ENCODE measurements around the gene KCNK16.

KCNK16 gene

DNA sequence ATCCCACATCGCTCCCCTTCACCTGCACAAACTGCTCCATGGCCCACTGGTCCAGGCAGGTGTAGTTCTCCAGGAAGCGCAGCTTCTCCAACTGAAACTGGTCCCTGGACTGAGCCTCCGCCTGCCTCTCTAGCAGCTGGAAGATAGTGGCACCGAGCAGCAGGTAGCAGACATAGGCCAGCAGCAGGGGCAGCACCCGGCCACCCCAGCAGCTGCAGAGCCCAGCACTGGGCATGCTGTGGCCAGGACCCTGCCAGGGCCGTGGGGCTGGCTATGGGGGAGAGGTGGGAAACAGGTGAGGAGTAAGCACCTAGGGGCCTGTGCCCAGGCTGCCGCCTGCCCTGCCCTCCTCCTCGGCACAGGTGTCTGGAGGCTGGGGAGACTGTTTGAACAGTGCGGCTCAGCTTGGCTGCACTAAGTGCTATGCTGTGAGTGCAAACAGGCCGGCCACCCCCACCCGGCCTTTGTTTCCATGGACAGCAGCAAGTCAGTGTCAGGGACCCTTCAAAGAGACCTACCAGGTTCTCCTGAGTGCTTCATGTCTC, at the start of gene KCNK16:
TSS of gene KCNK16 (minus strand) at position 397 of the 545 bp plus-strand sequence. CDS start at position 235, 162 bp downstream.
- Mint-ChIP-seq H3K4me3 (peak within 1 kb of the TSS; percentile 10), H3K4me1 (ENCODE audit: low read depth) (peaks cover 55% of the 10 kb centered on the region), H3K27ac (no peak within 1 kb of the TSS), H3K27me3 (peaks cover 83% of the 10 kb centered on the region), H3K9me3 (no peaks in the 10 kb centered on the region), H3K36me3 (ENCODE audit: low read depth) (no peaks in the 10 kb centered on the region)
- intact Hi-C loops (cut with micrococcal nuclease), result no loop called here

DNA sequence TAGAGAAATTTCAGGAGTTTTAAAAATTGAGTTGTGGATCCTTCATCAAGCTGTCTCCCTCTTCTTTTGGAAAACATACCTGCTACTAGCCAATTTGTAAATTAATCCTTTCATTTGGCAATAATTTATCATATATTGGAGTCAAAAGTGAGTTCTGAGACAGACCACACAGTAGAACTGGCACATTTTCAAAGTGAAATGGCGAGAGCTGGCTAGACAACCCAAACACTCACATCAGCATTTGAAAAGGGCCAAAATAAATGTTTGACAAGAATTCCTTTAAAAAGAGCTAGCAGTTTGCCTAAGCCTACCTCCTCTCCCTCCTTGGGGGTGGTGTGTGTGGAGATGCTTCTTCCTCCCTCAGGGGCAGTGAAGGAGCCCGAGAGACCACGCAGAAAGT, 47.9 kb upstream of the KCNK16 start:
- no peaks in the 10 kb centered on the region for H3K36me3 Mint-ChIP-seq (ENCODE audit: low read depth)
- no peak overlapping the region for H3K4me3 Mint-ChIP-seq
- no peaks in the 10 kb centered on the region for H3K9me3 Mint-ChIP-seq
- peaks cover 9% of the 10 kb centered on the region for H3K27me3 Mint-ChIP-seq
- H3K4me1 Mint-ChIP-seq (ENCODE audit: low read depth), result no peaks in the 10 kb centered on the region
- H3K27ac Mint-ChIP-seq, result no peak overlapping the region
- intact Hi-C loops (cut with micrococcal nuclease), result no loop called here

DNA sequence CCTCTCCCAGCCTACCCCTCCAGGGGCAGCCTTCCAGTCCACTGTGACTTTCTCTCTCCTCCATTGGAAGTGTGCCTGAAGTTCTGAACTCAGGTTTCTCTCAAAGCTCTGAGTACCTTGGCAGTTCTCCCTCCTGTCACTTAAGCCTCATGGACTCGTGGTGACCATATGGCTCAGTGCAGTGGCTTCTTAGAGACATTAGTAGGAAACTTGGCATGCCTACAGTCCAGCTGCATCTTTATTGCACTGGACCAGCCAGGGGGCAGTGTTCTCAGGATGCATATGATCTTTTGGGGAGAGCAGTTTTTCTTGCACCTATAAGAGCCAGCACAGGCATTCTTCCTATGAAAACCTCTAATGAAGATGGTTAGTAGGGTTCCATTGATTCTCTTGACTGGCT, 47.5 kb upstream of the KCNK16 start:
- Mint-ChIP-seq H3K27me3 (peaks cover 9% of the 10 kb centered on the region), H3K4me3 (no peak overlapping the region), H3K36me3 (ENCODE audit: low read depth) (no peaks in the 10 kb centered on the region), H3K9me3 (no peaks in the 10 kb centered on the region), H3K4me1 (ENCODE audit: low read depth) (no peaks in the 10 kb centered on the region), H3K27ac (no peak overlapping the region)
- intact Hi-C loops (cut with micrococcal nuclease), result no loop called here

DNA sequence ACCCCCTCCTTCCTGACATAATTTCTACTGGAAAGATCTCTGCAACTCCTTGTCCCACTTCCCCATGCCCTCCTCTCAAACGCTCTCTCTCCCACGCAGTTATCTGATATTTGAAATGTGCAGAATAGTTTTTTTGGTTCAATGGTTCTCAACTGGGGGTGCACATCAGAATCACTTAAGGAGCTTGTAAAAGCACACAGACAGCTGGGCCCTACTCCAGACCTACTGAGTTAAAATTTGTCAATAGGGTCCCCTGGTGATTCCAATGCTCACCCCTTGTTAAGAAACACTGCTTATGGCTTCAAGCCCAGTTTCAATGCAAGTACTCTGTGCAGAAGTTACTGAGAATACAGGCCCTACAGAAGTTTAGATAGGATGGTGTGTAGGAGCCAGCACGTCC, 45.2 kb upstream of the KCNK16 start:
- Mint-ChIP-seq H3K4me1 (ENCODE audit: low read depth) (no peaks in the 10 kb centered on the region), H3K27me3 (peaks cover 9% of the 10 kb centered on the region), H3K36me3 (ENCODE audit: low read depth) (no peaks in the 10 kb centered on the region), H3K9me3 (no peaks in the 10 kb centered on the region), H3K27ac (no peak overlapping the region), H3K4me3 (no peak overlapping the region)
- intact Hi-C loops (cut with micrococcal nuclease), result no loop called here

DNA sequence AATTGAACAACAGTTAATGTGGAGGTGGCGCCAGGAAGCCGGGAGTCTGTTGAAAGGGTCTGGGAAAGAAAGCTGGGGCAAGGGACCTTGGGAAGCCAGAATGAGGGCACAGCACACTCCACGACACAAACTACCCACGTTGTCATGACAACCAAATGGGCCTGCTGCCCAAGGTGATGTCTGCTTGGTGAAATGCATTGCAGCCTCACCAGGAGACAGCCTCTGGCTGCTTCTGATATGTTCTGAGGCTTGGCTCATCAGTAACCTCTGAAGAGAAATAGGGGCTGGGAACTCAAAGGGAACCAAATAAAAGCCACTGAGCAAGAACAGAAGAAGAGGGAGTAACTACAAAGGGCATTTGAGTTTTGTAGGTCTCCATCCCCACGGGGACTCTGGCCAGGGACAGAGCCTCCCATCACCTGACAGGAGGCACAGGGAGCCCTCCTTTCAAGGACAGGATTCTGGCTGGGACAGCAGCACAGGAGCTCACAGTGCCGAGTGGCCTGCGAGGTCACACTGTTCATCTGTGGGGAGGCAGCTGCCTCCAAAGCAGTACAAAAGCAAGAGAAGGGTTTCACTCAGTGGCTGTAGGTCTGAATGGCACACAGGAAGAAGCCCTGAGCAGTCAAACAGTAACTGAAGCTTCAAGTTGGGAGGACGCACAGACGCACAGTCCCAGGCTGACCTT, 44.6 kb upstream of the KCNK16 start:
- Mint-ChIP-seq H3K4me1 (ENCODE audit: low read depth) (peaks cover 5% of the 10 kb centered on the region), H3K27me3 (peaks cover 9% of the 10 kb centered on the region), H3K9me3 (no peaks in the 10 kb centered on the region), H3K27ac (no peak overlapping the region), H3K36me3 (ENCODE audit: low read depth) (no peaks in the 10 kb centered on the region), H3K4me3 (no peak overlapping the region)
- intact Hi-C loops (cut with micrococcal nuclease), result no loop called here

DNA sequence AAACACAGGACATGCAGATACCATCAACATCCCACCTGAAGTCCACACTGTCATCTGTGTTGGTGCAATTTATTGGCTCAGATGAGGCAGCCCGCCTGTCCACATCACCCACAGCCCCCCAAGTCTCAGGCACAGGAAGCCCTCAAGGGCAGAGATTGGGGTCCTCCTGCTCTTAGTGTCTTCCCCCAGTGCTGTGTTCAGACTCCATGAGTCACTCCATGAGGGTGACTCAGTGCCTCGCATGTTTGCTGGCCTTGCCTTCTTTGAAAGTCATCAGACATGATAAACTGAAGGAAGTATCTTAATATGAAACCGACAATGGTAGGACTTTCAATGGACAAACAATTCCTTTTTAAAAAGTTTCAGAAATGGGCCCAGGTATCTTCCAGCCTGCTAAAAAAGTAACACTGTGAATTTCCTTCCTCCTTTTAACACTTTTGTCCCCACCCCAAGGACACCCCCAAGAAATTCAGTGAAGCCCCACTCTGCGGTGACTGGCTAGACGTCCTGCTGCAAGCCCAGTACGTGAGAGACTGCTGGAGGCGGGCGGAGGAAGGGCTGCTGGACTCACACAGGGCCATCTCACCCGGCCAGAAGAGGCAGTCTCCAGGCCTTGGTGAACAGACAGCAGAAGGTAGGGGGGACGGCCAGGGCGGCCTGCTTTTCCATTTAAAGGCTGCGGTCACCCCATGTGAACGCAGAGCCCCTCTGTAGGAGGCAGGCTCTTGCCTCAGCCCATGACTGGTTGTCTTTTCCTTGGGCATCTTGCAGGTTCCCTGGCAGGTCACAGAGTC, 43.0 kb upstream of the KCNK16 start:
- H3K27ac Mint-ChIP-seq, result no peak overlapping the region
- no peak overlapping the region for H3K4me3 Mint-ChIP-seq
- no peaks in the 10 kb centered on the region for H3K36me3 Mint-ChIP-seq (ENCODE audit: low read depth)
- peaks cover 9% of the 10 kb centered on the region for H3K27me3 Mint-ChIP-seq
- H3K4me1 Mint-ChIP-seq (ENCODE audit: low read depth), result peaks cover 10% of the 10 kb centered on the region
- intact Hi-C loops (cut with micrococcal nuclease), result no loop called here
- no peaks in the 10 kb centered on the region for H3K9me3 Mint-ChIP-seq

DNA sequence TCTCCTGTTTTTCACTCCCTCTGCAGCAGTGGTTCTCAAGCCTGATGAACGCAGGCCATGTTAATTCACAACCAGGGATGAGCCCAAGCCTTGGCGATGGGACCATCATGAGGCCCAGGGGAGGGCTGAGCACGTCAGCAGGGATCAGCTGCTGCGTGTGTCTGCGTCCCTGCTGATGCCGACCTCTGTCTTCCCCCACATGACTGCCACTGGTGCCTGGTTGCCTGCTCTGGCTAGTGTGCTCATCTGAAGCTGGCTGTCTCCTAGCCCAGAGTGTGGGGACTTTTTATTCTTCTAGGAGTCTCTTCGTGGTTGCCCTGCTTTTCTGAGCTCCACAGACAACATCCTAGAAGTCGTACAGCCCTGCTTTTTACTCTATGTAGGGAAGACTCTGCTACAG, 40.8 kb upstream of the KCNK16 start:
- Mint-ChIP-seq H3K4me3 (no peak overlapping the region), H3K27ac (no peak overlapping the region), H3K36me3 (ENCODE audit: low read depth) (no peaks in the 10 kb centered on the region), H3K27me3 (peaks cover 10% of the 10 kb centered on the region), H3K4me1 (ENCODE audit: low read depth) (peaks cover 10% of the 10 kb centered on the region), H3K9me3 (no peaks in the 10 kb centered on the region)
- intact Hi-C loops (cut with micrococcal nuclease), result loop anchor here (2.0 to 5.0 kb wide), 2 partner anchors 529 to 946 kb away; no protein-coding TSS in a partner anchor

DNA sequence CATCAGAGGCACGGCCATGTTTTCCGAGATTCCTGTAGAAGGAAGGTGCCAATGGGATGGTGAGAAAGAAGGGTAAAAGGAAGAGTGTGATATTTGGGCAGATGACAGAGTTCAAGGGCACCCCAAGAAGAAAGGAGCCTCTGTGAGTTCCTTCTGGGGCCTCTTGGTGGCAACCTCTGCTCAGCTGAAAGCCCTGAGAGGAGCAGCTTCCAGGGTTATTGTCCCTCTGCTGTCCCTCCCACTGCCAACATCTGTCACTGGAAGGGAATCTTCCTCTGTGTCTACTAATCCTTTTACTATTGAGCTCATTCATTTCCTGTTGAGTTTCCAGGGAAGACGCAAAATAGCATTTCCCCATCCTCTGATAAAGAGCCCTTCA, 40.0 kb upstream of the KCNK16 start:
- no peak overlapping the region for H3K4me3 Mint-ChIP-seq
- no peaks in the 10 kb centered on the region for H3K36me3 Mint-ChIP-seq (ENCODE audit: low read depth)
- H3K27me3 Mint-ChIP-seq, result peaks cover 10% of the 10 kb centered on the region
- intact Hi-C loops (cut with micrococcal nuclease), result loop anchor here (2.0 to 5.0 kb wide), 2 partner anchors 530 to 946 kb away; no protein-coding TSS in a partner anchor
- no peaks in the 10 kb centered on the region for H3K9me3 Mint-ChIP-seq
- H3K27ac Mint-ChIP-seq, result no peak overlapping the region
- H3K4me1 Mint-ChIP-seq (ENCODE audit: low read depth), result peaks cover 10% of the 10 kb centered on the region

DNA sequence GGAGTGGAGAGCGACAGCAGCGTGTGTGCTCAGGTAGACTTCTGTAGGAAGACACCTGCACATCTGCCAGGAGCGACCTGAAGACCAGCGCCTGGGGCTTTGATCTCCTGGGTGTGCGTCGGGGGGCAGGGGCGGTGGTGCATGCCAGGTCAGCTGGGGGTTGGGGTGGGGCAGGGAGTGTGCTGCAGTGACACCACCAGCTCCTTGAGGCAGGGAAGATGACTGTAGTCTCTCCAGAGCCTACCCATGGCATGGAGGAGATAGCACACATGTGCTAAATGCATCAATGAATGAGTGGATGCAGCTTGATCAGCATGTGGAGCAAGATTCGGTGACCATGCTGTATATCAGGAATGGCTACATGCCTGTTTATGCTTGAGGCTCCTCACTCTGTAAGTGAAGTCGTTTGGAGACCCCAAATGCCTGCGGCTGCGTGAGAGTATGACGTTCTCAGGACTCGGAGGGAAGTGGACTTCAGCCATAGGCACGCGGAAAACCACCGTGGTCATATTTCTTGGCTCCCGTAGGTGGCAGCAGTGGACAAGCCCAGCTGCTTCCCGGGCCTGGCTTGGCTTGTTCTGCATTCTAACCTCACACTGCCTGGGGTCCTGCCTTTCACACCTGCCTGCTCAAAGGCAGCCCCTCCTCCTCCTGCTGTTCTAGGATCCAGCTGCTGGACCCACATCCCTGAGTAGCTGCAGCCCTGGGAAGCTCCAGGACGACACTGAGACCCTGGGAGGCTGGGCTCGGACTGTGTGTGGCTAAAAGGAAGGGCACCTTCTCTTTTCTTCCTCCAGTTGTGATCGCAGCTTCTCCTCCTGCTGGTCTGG, 39.4 kb upstream of the KCNK16 start:
- Mint-ChIP-seq H3K9me3 (no peaks in the 10 kb centered on the region), H3K4me1 (ENCODE audit: low read depth) (peaks cover 10% of the 10 kb centered on the region), H3K4me3 (no peak overlapping the region), H3K27me3 (peaks cover 10% of the 10 kb centered on the region), H3K36me3 (ENCODE audit: low read depth) (no peaks in the 10 kb centered on the region), H3K27ac (no peak overlapping the region)
- intact Hi-C loops (cut with micrococcal nuclease), result loop anchor here (2.0 to 5.0 kb wide), 2 partner anchors 530 to 947 kb away; no protein-coding TSS in a partner anchor

DNA sequence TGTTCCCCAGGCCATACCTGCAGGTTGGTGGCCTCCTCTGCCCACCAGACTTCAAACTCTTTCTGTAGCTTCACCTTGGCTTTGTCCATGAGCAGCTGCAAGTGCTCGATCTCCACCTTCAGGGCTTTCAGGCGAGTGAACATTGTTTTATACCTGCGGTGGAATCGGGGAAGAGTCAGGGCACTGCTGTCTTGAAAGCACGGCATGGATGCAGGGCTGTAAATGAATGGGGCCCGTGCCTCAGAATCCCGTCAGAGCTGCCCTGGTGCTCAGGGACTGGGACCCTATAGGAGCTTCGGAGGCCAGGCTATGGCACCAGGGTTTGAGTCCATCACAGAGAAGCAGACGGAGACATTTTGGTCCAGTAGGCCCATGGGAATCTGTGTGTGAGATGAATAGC, 37.9 kb upstream of the KCNK16 start:
- Mint-ChIP-seq H3K9me3 (no peaks in the 10 kb centered on the region), H3K27ac (no peak overlapping the region), H3K27me3 (peaks cover 10% of the 10 kb centered on the region), H3K36me3 (ENCODE audit: low read depth) (no peaks in the 10 kb centered on the region), H3K4me1 (ENCODE audit: low read depth) (peaks cover 10% of the 10 kb centered on the region), H3K4me3 (no peak overlapping the region)
- intact Hi-C loops (cut with micrococcal nuclease), result loop anchor here (5.0 kb wide), 1 partner anchor 532 kb away; no protein-coding TSS in a partner anchor

DNA sequence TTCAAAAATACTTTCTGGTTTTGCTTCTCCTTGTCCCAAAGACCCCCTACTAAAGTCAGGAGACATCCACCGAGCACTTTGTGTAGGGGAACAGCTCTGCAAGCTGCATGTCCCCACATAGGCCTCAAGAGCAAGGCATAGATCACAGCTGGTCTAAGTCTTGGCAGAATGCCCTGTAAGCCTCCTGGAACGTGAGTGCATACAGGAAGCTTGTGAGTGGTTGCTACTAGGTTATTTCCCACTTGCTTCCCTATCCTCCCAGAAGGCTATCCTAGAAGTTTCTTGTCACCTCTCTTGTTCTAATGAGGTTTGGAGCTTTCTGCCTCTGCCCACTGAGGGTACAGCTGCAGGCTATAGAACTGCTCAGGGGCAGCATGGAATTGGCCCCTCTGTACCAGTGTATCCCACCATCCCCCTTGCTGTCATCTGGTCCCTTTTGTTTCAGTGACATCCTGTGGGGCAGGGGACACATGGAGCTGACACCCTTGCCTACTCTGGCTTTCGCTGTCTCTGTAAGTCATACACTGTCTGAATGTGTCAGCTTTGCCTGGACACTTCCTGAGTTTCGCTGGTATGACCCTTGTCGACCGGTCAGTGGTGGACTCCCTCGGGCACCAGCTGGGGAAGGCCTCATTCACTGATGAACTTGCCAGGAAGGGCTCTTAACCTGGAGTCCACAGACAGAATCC, 35.6 kb upstream of the KCNK16 start:
- H3K27me3 Mint-ChIP-seq, result peaks cover 11% of the 10 kb centered on the region
- no peaks in the 10 kb centered on the region for H3K36me3 Mint-ChIP-seq (ENCODE audit: low read depth)
- no peak overlapping the region for H3K27ac Mint-ChIP-seq
- H3K4me3 Mint-ChIP-seq, result no peak overlapping the region
- intact Hi-C loops (cut with micrococcal nuclease), result no loop called here
- H3K4me1 Mint-ChIP-seq (ENCODE audit: low read depth), result peaks cover 10% of the 10 kb centered on the region
- H3K9me3 Mint-ChIP-seq, result no peaks in the 10 kb centered on the region

DNA sequence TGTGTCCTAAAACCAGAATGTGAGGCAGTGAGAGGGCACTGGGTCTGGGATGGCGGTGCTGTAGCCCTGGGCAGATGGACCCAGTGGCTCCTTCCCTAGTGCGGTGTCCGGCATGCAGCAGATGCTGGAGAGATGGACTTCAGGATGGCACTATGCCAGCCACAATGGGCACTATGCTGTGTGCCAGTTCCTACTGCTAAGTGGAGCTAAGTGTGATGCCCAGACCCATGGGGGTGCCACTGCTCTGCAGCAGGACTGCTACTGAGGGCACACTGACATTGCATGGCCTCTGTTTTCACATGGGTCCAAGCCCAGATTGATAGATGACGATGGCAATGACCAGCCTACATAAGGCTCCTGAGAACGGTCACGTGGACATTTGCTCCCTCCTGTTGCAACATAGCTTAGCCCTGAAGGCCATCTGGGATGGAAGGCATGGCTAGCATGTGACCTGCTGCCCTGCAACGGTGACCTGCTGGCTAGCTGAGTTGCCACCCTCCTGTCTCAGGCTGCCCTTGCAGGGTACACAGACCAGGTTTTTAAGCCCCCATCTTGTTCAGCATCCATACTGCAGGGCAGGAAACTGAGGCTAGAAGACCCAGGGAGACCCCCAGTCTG, 31.3 kb upstream of the KCNK16 start:
- Mint-ChIP-seq H3K27ac (no peak overlapping the region), H3K27me3 (peaks cover 9% of the 10 kb centered on the region), H3K36me3 (ENCODE audit: low read depth) (no peaks in the 10 kb centered on the region), H3K4me1 (ENCODE audit: low read depth) (no peaks in the 10 kb centered on the region), H3K4me3 (no peak overlapping the region), H3K9me3 (no peaks in the 10 kb centered on the region)
- intact Hi-C loops (cut with micrococcal nuclease), result no loop called here
